ENCODE results near the gene SYDE2.

- TF ChIP-seq CTCF (conservative IDR thresholded peaks at IDR 0.05 in 1 of 2, IDR thresholded peaks at IDR 0.05 in 1 of 2; ENCODE audit: low read depth in 1 of 2, low read length in 2 of 2) (no peak), EZH2 (IDR thresholded peaks at IDR 0.05; ENCODE audit: low read length, missing control alignments) (no peak)
Measured at GRCh38 chr1:85237613-85238012, 36.8 kb upstream of the SYDE2 start.

Measured in fibroblast of lung (primary cell).